Measurements from ENCODE around the gene CACNA1D.

Gene CACNA1D

DNA sequence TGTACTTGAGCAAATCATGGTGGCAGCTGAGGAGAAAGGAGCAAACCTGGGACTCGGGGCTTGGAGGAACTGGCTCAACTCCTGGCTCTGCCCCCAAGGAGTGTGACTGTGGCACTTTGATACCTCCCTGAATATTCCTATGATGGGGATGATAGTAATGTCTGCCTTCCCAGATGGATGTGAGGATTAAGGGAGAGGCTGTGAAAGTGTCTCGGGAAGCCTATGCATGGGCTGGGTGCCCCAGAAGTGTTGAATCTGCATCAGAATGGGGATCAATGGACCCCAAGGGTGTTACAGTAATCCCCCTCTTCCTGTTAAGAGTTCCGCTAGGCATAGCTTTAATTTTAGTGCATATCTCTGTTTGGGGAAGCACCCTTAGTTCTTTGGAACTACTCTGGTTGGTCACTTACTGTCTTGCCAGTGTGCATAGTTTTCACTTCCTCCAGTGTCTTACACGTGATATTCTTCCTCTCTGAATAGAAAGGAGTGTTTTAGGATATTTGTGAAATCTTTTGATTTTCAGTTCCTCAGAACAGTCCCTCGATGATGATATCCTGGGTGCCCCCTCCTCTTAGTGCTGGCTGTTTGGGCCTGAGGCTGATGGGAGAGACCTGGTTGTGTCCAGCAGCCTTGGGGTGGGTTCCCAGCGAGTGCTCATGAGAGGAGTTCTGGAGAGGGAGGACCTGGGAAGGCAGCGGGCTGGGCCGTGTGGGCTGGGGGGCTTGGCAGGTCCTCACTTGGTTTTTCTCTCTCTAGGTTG lies 254.3 kb downstream of the CACNA1D start:
- Histone ChIP-seq H3K9me3 (ENCODE audit: insufficient read depth, low read length) (no peaks in the 10 kb centered on the region), H3K9ac (ENCODE audit: low read length) (no peak overlapping the region), H4K20me1 (ENCODE audit: low read depth, low read length) (no peaks in the 10 kb centered on the region), H3K27me3 (ENCODE audit: low read length) (no peaks in the 10 kb centered on the region), H3K27ac (ENCODE audit: low read depth, low read length) (no peak overlapping the region), H3K4me3 (ENCODE audit: insufficient read depth, low read length, poor library complexity, severe bottlenecking) (no peak overlapping the region), H3K36me3 (ENCODE audit: low read length) (no peaks in the 10 kb centered on the region), H3K79me2 (ENCODE audit: insufficient read depth, low read length) (no peaks in the 10 kb centered on the region), H3K9me2 (replicated peaks; ENCODE audit: insufficient read depth, low read length) (no peaks in the 10 kb centered on the region), H3F3A (ENCODE audit: insufficient read depth) (no peaks in the 10 kb centered on the region), H3K4me2 (ENCODE audit: low read depth, low read length, poor library complexity, severe bottlenecking) (no peak overlapping the region), H2AFZ (ENCODE audit: low read depth, low read length, severe bottlenecking) (no peak overlapping the region)
- TF ChIP-seq, protein P1, sequence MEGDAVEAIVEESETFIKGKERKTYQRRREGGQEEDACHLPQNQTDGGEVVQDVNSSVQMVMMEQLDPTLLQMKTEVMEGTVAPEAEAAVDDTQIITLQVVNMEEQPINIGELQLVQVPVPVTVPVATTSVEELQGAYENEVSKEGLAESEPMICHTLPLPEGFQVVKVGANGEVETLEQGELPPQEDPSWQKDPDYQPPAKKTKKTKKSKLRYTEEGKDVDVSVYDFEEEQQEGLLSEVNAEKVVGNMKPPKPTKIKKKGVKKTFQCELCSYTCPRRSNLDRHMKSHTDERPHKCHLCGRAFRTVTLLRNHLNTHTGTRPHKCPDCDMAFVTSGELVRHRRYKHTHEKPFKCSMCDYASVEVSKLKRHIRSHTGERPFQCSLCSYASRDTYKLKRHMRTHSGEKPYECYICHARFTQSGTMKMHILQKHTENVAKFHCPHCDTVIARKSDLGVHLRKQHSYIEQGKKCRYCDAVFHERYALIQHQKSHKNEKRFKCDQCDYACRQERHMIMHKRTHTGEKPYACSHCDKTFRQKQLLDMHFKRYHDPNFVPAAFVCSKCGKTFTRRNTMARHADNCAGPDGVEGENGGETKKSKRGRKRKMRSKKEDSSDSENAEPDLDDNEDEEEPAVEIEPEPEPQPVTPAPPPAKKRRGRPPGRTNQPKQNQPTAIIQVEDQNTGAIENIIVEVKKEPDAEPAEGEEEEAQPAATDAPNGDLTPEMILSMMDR (IDR thresholded peaks at IDR 0.05; ENCODE audit: insufficient read depth, low read length, poor library complexity, severe bottlenecking): no peak
- TF ChIP-seq EZH2phosphoT487 (conservative IDR thresholded peaks at IDR 0.05; ENCODE audit: low read length): no peak

DNA sequence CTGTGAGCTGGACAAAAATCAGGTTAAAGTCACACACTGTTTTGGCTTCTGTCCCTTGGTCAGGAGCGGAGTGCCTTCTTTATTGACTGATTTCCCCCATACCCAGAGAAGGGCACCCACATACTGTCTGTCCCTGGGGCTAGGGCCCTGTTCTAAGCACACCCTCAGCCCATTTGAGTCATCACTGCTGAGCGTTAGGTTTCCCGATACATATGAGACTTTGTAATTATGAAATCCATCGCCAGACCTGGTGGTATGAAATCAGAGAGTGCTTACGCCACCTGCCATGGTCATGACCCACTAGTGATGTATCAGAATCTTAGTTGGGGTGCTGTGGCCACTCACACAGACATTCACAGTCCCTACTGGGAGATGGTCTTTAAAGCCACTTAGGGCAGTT lies 255.0 kb downstream of the CACNA1D start:
- H3K4me2 ChIP-seq (ENCODE audit: low read depth, low read length, poor library complexity, severe bottlenecking): no peak overlapping the region
- no peak overlapping the region for H3K27ac ChIP-seq (ENCODE audit: low read depth, low read length)
- H3K27me3 ChIP-seq (ENCODE audit: low read length): no peaks in the 10 kb centered on the region
- H3K9me3 ChIP-seq (ENCODE audit: insufficient read depth, low read length): no peaks in the 10 kb centered on the region
- no peaks in the 10 kb centered on the region for H3K79me2 ChIP-seq (ENCODE audit: insufficient read depth, low read length)
- no peak overlapping the region for H2AFZ ChIP-seq (ENCODE audit: low read depth, low read length, severe bottlenecking)
- H3K36me3 ChIP-seq (ENCODE audit: low read length): no peaks in the 10 kb centered on the region
- no peaks in the 10 kb centered on the region for H3K9me2 ChIP-seq (replicated peaks; ENCODE audit: insufficient read depth, low read length)
- no peak overlapping the region for H3K9ac ChIP-seq (ENCODE audit: low read length)
- no peaks in the 10 kb centered on the region for H3F3A ChIP-seq (ENCODE audit: insufficient read depth)
- no peaks in the 10 kb centered on the region for H4K20me1 ChIP-seq (ENCODE audit: low read depth, low read length)
- TF ChIP-seq EZH2phosphoT487 (conservative IDR thresholded peaks at IDR 0.05; ENCODE audit: low read length): no peak
- TF ChIP-seq, protein P1 (IDR thresholded peaks at IDR 0.05; ENCODE audit: insufficient read depth, low read length, poor library complexity, severe bottlenecking): no peak
- no peak overlapping the region for H3K4me3 ChIP-seq (ENCODE audit: insufficient read depth, low read length, poor library complexity, severe bottlenecking)

DNA sequence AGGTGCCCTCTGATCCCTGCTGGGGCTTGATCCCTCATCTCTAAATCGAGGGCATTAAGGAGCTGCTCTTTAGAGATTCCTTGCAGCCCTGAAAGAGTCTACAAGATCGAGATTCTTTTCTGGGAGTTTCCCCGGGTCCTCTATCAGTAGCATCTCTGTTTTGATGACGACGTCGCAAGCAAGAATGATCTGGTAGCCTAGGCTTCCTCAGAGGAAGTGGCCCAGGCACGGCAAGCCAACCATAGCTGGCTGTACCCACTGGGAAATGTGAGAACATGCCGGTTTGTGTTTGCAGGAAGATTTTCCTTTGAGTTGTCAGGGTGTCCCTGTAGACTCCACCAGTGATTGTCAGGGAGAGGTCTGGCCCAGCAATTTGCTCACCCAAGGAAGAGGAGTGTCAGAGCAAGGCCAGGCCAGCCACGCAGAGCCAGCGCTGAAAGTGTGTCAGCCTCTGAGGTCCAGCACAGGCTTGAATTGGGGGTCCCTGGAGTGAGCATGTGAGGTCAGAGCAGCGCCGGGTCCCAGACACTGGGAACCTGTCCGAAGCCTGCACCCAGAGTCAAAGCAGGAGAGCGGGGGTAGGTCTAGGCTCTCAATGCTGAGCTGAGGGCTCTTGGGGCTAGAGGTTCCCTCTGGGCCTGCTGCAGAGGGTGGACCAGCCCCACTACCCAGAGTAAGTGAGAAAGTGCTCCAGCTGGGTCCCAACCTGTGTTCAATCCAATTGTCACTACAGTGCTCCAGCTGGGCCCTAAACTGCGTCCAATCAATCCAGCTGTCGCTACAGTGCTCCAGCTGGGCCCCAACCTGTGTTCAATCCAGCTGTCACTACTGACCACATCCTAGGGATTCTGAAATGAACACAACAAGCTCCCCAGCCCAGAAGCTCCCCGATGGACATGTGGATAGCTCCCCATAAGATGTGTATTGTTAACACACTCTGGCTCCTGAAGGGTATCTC lies 256.1 kb downstream of the CACNA1D start:
- Histone ChIP-seq H2AFZ (ENCODE audit: low read depth, low read length, severe bottlenecking) (no peak overlapping the region), H3K9me2 (replicated peaks; ENCODE audit: insufficient read depth, low read length) (no peaks in the 10 kb centered on the region), H4K20me1 (ENCODE audit: low read depth, low read length) (no peaks in the 10 kb centered on the region), H3K4me2 (ENCODE audit: low read depth, low read length, poor library complexity, severe bottlenecking) (no peak overlapping the region), H3K79me2 (ENCODE audit: insufficient read depth, low read length) (no peaks in the 10 kb centered on the region), H3K36me3 (ENCODE audit: low read length) (no peaks in the 10 kb centered on the region), H3K9ac (ENCODE audit: low read length) (no peak overlapping the region), H3F3A (ENCODE audit: insufficient read depth) (no peaks in the 10 kb centered on the region), H3K27ac (ENCODE audit: low read depth, low read length) (no peak overlapping the region), H3K27me3 (ENCODE audit: low read length) (no peaks in the 10 kb centered on the region), H3K4me3 (ENCODE audit: insufficient read depth, low read length, poor library complexity, severe bottlenecking) (no peak overlapping the region), H3K9me3 (ENCODE audit: insufficient read depth, low read length) (no peaks in the 10 kb centered on the region)
- TF ChIP-seq, protein P1 (IDR thresholded peaks at IDR 0.05; ENCODE audit: insufficient read depth, low read length, poor library complexity, severe bottlenecking): no peak
- TF ChIP-seq EZH2phosphoT487 (conservative IDR thresholded peaks at IDR 0.05; ENCODE audit: low read length): no peak

All from SU-DHL-6 (cell line).